ENCODE results near the gene CNTNAP2. TPM values are rescaled to one million over a fixed set of nuclear protein-coding genes. Genes with fewer than 3 reads are reported as not detected.

The CNTNAP2 gene
- total and polyA plus RNA-seq, 2 of the 4 experiments (the other 2 are of a cell fraction) = not detected

GRCh38 chr7:146405737-146406136 lies 289.1 kb downstream of the CNTNAP2 start:
- POLR2A ChIA-PET (ENCODE audit: unreplicated experiment) = no interaction called here
- no peaks in the 10 kb centered on the region for H3K79me1 ChIP-seq (ENCODE audit: low read depth in 1 of 2, low read length in 2 of 2)

More at GRCh38 chr7:146405737-146406136, 289.1 kb downstream of the CNTNAP2 start:
- in situ Hi-C loops (cut with MboI; ENCODE audit: low sequenced_read_pairs) = no loop called here
- Histone ChIP-seq H2AK9ac (replicated peaks; ENCODE audit: low read depth, low read length, poor library complexity) (no peak overlapping the region), H3K14ac (replicated peaks; ENCODE audit: low read depth, low read length) (no peak overlapping the region), H3K27ac (ENCODE audit: insufficient read depth, low read length) (no peak overlapping the region), H3K9me1 (ENCODE audit: insufficient read depth, low read length) (no peaks in the 10 kb centered on the region), H2BK120ac (ENCODE audit: low read depth, low read length) (no peak overlapping the region), H4K20me1 (ENCODE audit: insufficient read depth, low read length) (no peaks in the 10 kb centered on the region), H3K4me2 (ENCODE audit: low read depth, low read length) (no peak overlapping the region), H3K9me3 (ENCODE audit: control insufficient read depth, insufficient read depth, low read length) (peaks cover 5% of the 10 kb centered on the region; the same call in 1 of the 2 replicates), H3K36me3 (ENCODE audit: control insufficient read depth, insufficient read depth, low read length) (no peaks in the 10 kb centered on the region), H2BK15ac (ENCODE audit: low read depth, low read length) (no peak overlapping the region), H4K8ac (ENCODE audit: low read depth in 2 of 2, low read length in 2 of 2) (no peak overlapping the region), H3K56ac (ENCODE audit: extremely low read depth, insufficient read depth, low read length) (no peak overlapping the region), H3K18ac (ENCODE audit: low read depth, low read length) (no peak overlapping the region), H4K91ac (ENCODE audit: insufficient read depth, low read depth, low read length) (no peak overlapping the region), H2AK5ac (ENCODE audit: low read depth, low read length) (no peak overlapping the region), H3K23ac (ENCODE audit: low read depth, low read length) (no peak overlapping the region), H3K4me3 (ENCODE audit: insufficient read depth, low read depth, low read length) (no peak overlapping the region), H3K27me3 (ENCODE audit: control insufficient read depth, insufficient read depth, low read length) (no peaks in the 10 kb centered on the region), H2BK20ac (ENCODE audit: low read depth, low read length) (no peak overlapping the region), H3K4ac (ENCODE audit: low read depth, low read length) (no peak overlapping the region), H3K9ac (ENCODE audit: low read depth, low read length) (no peak overlapping the region), H2AFZ (replicated peaks; ENCODE audit: low read length, poor library complexity) (no peak overlapping the region), H3K4me1 (ENCODE audit: control insufficient read depth, insufficient read depth, low read length) (no peaks in the 10 kb centered on the region), H2BK5ac (ENCODE audit: low read depth, low read length, poor library complexity, severe bottlenecking) (no peak overlapping the region), H4K5ac (ENCODE audit: low read depth, low read length) (no peak overlapping the region)
- ATAC-seq (ENCODE audit: low read depth) (no peak), DNase-seq (no peak)
- intact Hi-C loops (cut with micrococcal nuclease) = no loop called here
- TF ChIP-seq CHD1 (IDR thresholded peaks at IDR 0.05; ENCODE audit: low read depth, low read length) (no peak), MAFK (IDR thresholded peaks at IDR 0.05; ENCODE audit: low read depth, low read length) (no peak), FOS (IDR thresholded peaks at IDR 0.05; ENCODE audit: low read depth, low read length) (no peak), MAZ (IDR thresholded peaks at IDR 0.05; ENCODE audit: borderline replicate concordance, low read depth, low read length) (no peak), RFX5 (IDR thresholded peaks at IDR 0.05; ENCODE audit: low read depth, low read length) (no peak), USF2 (IDR thresholded peaks at IDR 0.05; ENCODE audit: low read depth, low read length) (no peak), CEBPB (IDR thresholded peaks at IDR 0.05; ENCODE audit: low read depth, low read length) (no peak), RAD21 (IDR thresholded peaks at IDR 0.05; ENCODE audit: low read length) (no peak), RCOR1 (IDR thresholded peaks at IDR 0.05; ENCODE audit: insufficient replicate concordance, low read length) (no peak), SMC3 (IDR thresholded peaks at IDR 0.05; ENCODE audit: low read depth, low read length) (no peak), CTCF (conservative IDR thresholded peaks at IDR 0.05; ENCODE audit: low read depth, low read length) (no peak), POLR2A (IDR thresholded peaks at IDR 0.05; ENCODE audit: low read depth, low read length) (no peak), MXI1 (IDR thresholded peaks at IDR 0.05; ENCODE audit: borderline replicate concordance, low read depth, low read length) (no peak), BHLHE40 (IDR thresholded peaks at IDR 0.05; ENCODE audit: low read depth, low read length) (no peak), NFE2L2 (IDR thresholded peaks at IDR 0.05; ENCODE audit: low read depth, low read length) (no peak), ELK1 (IDR thresholded peaks at IDR 0.05; ENCODE audit: borderline replicate concordance, low read depth, low read length) (no peak)
- dilution Hi-C loops (cut with HindIII; ENCODE audit: low sequenced_read_pairs, unreplicated experiment) = no loop called here
- no CpG with 5 or more reads among the region's 1 CpG for WGBS, 2 experiments (ENCODE audit: extremely low coverage in 2 of 2, insufficient read length in 1 of 2)
- CTCF ChIA-PET = no interaction called here
- no TSS peak for BruUV-seq (replicated peaks)
